ENCODE measurements around the gene FUT3. TPM values are rescaled to one million over a fixed set of nuclear protein-coding genes. Genes with fewer than 3 reads are reported as not detected.

The FUT3 gene
- total and polyA plus RNA-seq, 2 of the 4 experiments (the other 2 are of a cell fraction): not detected

DNA sequence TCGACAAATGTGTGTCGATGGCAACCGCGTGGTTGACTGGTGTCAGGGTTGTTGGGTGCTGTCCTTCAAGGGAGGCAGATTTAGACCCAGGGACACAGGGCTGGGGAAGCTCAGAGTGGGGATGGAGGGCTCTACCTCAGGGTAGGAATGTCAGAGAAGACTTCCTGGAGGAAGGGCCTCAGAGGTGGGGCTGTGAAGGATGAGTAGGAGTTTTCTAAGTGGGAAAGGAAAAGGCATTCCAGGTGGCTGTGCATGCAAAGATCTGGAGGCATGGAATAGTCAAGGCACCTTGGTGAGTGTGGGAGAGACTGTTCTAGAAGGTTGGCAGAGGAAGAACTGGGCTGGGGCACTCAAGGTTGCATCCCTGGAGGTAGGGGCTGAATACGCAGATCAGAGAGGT is 44.3 kb downstream of the FUT3 start:
- WGBS, 2 experiments (ENCODE audit: extremely low coverage in 2 of 2, insufficient read length in 1 of 2): 73% methylated on average over 3 of the region's 5 CpGs; no CpG with 5 or more reads in 1 of the 2 experiments
- H3K14ac ChIP-seq (replicated peaks; ENCODE audit: low read depth, low read length): no peak overlapping the region
- CTCF ChIA-PET: interaction anchor here (1.4 kb wide), 1 partner anchor 84 kb away, joined by 4 read pairs; no protein-coding TSS in a partner anchor

More for the DNA sequence above, 44.3 kb downstream of the FUT3 start:
- Histone ChIP-seq H2BK15ac (ENCODE audit: low read depth, low read length) (no peak overlapping the region), H3K27me3 (ENCODE audit: control insufficient read depth, insufficient read depth, low read length) (peaks cover 17% of the 10 kb centered on the region), H2AFZ (replicated peaks; ENCODE audit: low read length, poor library complexity) (no peak overlapping the region), H4K8ac (ENCODE audit: low read depth in 2 of 2, low read length in 2 of 2) (no peak overlapping the region), H3K27ac (ENCODE audit: insufficient read depth, low read length) (no peak overlapping the region), H3K9me1 (ENCODE audit: insufficient read depth, low read length) (no peaks in the 10 kb centered on the region), H3K4ac (ENCODE audit: low read depth, low read length) (no peak overlapping the region), H4K20me1 (ENCODE audit: insufficient read depth, low read length) (no peaks in the 10 kb centered on the region), H3K4me1 (ENCODE audit: control insufficient read depth, insufficient read depth, low read length) (peaks cover 3% of the 10 kb centered on the region; the same call in 1 of the 2 replicates), H3K9ac (ENCODE audit: low read depth, low read length) (no peak overlapping the region), H2BK120ac (ENCODE audit: low read depth, low read length) (no peak overlapping the region), H2BK5ac (ENCODE audit: low read depth, low read length, poor library complexity, severe bottlenecking) (no peak overlapping the region), H3K23ac (ENCODE audit: low read depth, low read length) (no peak overlapping the region), H3K9me3 (ENCODE audit: control insufficient read depth, insufficient read depth, low read length) (no peaks in the 10 kb centered on the region), H3K36me3 (ENCODE audit: control insufficient read depth, insufficient read depth, low read length) (no peaks in the 10 kb centered on the region), H2AK9ac (replicated peaks; ENCODE audit: low read depth, low read length, poor library complexity) (no peak overlapping the region), H3K56ac (ENCODE audit: extremely low read depth, insufficient read depth, low read length) (no peak overlapping the region), H4K91ac (ENCODE audit: insufficient read depth, low read depth, low read length) (no peak overlapping the region), H3K4me3 (ENCODE audit: insufficient read depth, low read depth, low read length) (no peak overlapping the region), H2BK20ac (ENCODE audit: low read depth, low read length) (no peak overlapping the region), H2AK5ac (ENCODE audit: low read depth, low read length) (no peak overlapping the region), H3K18ac (ENCODE audit: low read depth, low read length) (no peak overlapping the region), H3K79me1 (ENCODE audit: low read depth in 1 of 2, low read length in 2 of 2) (no peaks in the 10 kb centered on the region), H4K5ac (ENCODE audit: low read depth, low read length) (no peak overlapping the region), H3K4me2 (ENCODE audit: low read depth, low read length) (no peak overlapping the region)
- POLR2A ChIA-PET (ENCODE audit: unreplicated experiment): interaction anchor here (0.6 kb wide), 1 partner anchor 87 kb away, joined by 6 read pairs; no protein-coding TSS in a partner anchor
- DNase-seq (no peak), ATAC-seq (ENCODE audit: low read depth) (no peak)
- intact Hi-C loops (cut with micrococcal nuclease): loop anchor here (10.0 kb wide), 1 partner anchor 158 kb away; no protein-coding TSS in a partner anchor
- in situ Hi-C loops (cut with MboI; ENCODE audit: low sequenced_read_pairs): loop anchor here (10.0 kb wide), 1 partner anchor 218 kb away; no protein-coding TSS in a partner anchor
- no TSS peak for BruUV-seq (replicated peaks)
- dilution Hi-C loops (cut with HindIII; ENCODE audit: low sequenced_read_pairs, unreplicated experiment): no loop called here
- TF ChIP-seq CHD1 (IDR thresholded peaks at IDR 0.05; ENCODE audit: low read depth, low read length): no peak
- no peak for TF ChIP-seq RCOR1 (IDR thresholded peaks at IDR 0.05; ENCODE audit: insufficient replicate concordance, low read length)
- no peak for TF ChIP-seq CTCF (conservative IDR thresholded peaks at IDR 0.05; ENCODE audit: low read depth, low read length)
- TF ChIP-seq SMC3 (IDR thresholded peaks at IDR 0.05; ENCODE audit: low read depth, low read length): no peak
- no peak for TF ChIP-seq BHLHE40 (IDR thresholded peaks at IDR 0.05; ENCODE audit: low read depth, low read length)
- no peak for TF ChIP-seq POLR2A (IDR thresholded peaks at IDR 0.05; ENCODE audit: low read depth, low read length)
- TF ChIP-seq, protein P1, sequence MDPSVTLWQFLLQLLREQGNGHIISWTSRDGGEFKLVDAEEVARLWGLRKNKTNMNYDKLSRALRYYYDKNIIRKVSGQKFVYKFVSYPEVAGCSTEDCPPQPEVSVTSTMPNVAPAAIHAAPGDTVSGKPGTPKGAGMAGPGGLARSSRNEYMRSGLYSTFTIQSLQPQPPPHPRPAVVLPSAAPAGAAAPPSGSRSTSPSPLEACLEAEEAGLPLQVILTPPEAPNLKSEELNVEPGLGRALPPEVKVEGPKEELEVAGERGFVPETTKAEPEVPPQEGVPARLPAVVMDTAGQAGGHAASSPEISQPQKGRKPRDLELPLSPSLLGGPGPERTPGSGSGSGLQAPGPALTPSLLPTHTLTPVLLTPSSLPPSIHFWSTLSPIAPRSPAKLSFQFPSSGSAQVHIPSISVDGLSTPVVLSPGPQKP (IDR thresholded peaks at IDR 0.05; ENCODE audit: borderline replicate concordance, low read depth, low read length): no peak
- TF ChIP-seq NFE2L2 (IDR thresholded peaks at IDR 0.05; ENCODE audit: low read depth, low read length): no peak
- TF ChIP-seq FOS (IDR thresholded peaks at IDR 0.05; ENCODE audit: low read depth, low read length): no peak
- TF ChIP-seq MAZ (IDR thresholded peaks at IDR 0.05; ENCODE audit: borderline replicate concordance, low read depth, low read length): no peak
- no peak for TF ChIP-seq MAFK (IDR thresholded peaks at IDR 0.05; ENCODE audit: low read depth, low read length)
- TF ChIP-seq USF2 (IDR thresholded peaks at IDR 0.05; ENCODE audit: low read depth, low read length): no peak
- TF ChIP-seq RFX5 (IDR thresholded peaks at IDR 0.05; ENCODE audit: low read depth, low read length): no peak
- TF ChIP-seq MXI1 (IDR thresholded peaks at IDR 0.05; ENCODE audit: borderline replicate concordance, low read depth, low read length): no peak
- no peak for TF ChIP-seq RAD21 (IDR thresholded peaks at IDR 0.05; ENCODE audit: low read length)
- no peak for TF ChIP-seq CEBPB (IDR thresholded peaks at IDR 0.05; ENCODE audit: low read depth, low read length)
